ENCODE measurements around the gene TIPRL.

The TIPRL gene

DNA sequence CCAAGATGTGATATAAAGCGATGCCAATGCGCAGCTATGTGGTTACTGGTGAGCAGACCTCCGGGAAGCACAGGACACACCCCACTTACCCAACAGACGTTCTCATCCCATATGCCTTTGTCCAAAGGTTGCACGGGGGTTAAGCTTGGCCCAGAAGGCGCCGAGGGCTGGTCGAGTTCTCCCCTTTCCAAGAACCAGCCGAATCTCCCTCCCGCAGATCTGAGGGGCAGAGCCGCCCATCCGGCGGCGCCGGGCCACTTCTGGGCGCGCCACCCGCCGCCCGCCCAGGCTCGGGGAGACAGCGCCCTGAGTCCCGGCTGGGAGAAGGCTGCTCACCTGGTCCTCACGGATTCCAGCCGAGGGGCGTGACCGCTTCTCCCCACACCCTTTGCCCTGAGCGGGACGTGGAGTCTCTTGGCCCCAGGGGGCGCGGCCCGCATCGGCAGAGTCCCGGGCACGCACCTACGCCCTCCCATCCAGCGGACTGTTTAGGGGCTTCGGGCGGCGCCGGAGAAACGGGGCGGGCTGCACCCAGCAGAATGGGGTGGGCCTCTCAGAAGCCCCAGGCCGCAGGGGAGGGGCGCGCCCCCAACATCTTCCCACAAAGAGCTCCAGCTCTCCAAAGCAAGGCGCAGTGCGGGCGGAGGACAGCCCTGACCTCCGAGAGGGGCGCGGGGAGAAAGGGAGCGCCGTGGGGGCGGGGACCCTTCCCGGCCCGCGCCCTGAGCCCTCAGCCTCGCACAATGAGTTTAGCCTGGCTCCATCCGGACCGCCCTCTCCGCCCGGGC is 42.6 kb upstream of the TIPRL start:
- Mint-ChIP-seq H3K27me3 (ENCODE audit: low read depth) (peaks cover 3% of the 10 kb centered on the region), H3K27ac (peak overlapping the region; percentile 86 to 95 (median 91)), H3K4me3 (peak overlapping the region; percentile 86 to 97 (median 94)), H3K4me1 (peaks cover 43% of the 10 kb centered on the region), H3K9me3 (no peaks in the 10 kb centered on the region), H3K36me3 (ENCODE audit: low read depth) (peaks cover 15% of the 10 kb centered on the region)
- TF ChIP-seq CTCF (IDR thresholded peaks at IDR 0.05; ENCODE audit: unreplicated experiment in 3 of 3), result no peak

DNA sequence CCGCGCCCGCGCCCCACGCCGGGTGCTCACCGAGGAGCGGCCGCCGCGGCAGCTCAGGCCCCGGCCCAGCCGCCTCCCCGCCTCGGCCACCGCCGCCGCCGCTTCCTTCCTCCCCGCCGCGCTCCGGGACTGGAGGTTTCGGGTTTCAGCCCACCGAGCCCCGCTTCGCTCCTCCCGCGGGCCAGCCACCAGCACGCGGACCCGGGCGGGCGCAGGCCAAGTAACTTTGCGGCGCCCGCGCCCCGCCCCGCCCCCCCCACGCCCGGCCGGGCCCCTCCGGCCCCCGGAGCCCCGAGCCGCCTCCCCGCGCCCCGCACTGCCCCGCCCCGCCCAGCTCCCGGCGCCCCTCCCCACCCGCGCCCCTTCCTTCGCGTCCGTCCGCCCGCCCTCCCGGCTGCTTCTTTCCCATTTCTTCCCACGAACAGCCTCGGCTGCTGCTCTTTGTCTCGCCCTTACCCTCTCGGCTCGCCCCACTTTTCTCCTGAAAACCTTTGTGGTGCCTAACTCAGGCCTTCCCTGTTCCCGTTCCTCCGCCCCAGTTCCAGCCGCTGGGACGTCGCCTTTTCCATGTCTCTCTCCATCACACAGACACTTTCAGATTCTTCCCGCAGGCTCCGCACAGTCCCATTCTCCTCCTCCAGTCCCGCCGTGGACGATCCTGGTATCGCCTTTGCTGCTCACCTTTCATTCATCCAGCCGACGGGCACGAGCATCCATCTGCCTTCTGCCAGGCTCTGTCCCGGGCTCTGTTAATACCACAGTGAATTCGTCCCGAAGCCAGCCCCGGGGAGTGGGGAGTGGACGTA is 41.9 kb upstream of the TIPRL start, which contains the start of gene GPR161:
Gene GPR161, minus strand, starts transcription at position 222 of the 806 bp plus-strand sequence. CDS start 32,080 bp downstream, outside the sequence.
- peak within 1 kb of the TSS; percentile 91 to 98 (median 96) for H3K27ac Mint-ChIP-seq
- no peak for TF ChIP-seq CTCF (IDR thresholded peaks at IDR 0.05; ENCODE audit: unreplicated experiment in 3 of 3)
- H3K27me3 Mint-ChIP-seq (ENCODE audit: low read depth), result peaks cover 4% of the 10 kb centered on the region
- H3K9me3 Mint-ChIP-seq, result no peaks in the 10 kb centered on the region
- peak within 1 kb of the TSS; percentile 92 to 97 (median 96) for H3K4me3 Mint-ChIP-seq
- H3K36me3 Mint-ChIP-seq (ENCODE audit: low read depth), result peaks cover 7% of the 10 kb centered on the region
- H3K4me1 Mint-ChIP-seq, result peaks cover 38% of the 10 kb centered on the region

DNA sequence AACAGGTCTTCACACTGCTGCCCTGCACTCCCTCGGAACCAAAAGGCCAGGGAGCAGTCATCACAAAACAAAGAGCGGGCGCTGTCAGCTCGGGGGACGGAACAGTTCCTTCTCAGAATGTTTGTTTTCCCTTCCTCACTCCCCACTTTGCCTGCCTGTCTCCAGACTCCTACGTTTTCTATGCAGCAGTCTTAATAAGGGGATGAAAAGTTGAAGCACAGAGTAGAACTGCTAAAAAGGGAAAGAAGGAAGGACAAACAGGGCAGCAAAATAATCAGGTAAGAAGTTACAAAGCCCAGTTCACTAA is 41.3 kb upstream of the TIPRL start:
- H3K4me1 Mint-ChIP-seq, result peaks cover 38% of the 10 kb centered on the region
- peak overlapping the region; percentile 91 to 98 (median 96) for H3K27ac Mint-ChIP-seq
- no peaks in the 10 kb centered on the region for H3K9me3 Mint-ChIP-seq
- peaks cover 7% of the 10 kb centered on the region for H3K36me3 Mint-ChIP-seq (ENCODE audit: low read depth)
- peak overlapping the region; percentile 92 to 96 (median 94) for H3K4me3 Mint-ChIP-seq
- TF ChIP-seq CTCF (IDR thresholded peaks at IDR 0.05; ENCODE audit: unreplicated experiment in 3 of 3), result no peak
- H3K27me3 Mint-ChIP-seq (ENCODE audit: low read depth), result peaks cover 6% of the 10 kb centered on the region

DNA sequence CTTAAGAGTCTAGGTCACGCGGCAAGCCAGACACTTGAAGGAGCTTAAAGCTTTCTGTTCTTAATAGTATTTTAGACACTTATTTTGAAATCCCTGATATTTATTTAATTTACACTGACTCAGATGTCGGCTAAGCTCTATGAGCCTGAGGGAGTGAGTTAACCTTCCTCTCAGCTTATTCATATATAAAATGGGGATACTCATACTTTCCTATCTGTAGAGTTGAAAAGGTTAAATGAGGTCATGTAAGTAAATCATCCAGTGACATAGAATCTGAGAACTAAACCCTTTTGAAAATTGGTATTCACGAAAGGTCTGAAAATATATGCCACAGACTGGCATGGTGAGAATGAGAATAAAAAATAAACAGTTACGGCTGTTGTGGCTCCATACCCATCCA is 40.6 kb upstream of the TIPRL start:
- Mint-ChIP-seq H3K27me3 (ENCODE audit: low read depth) (peaks cover 6% of the 10 kb centered on the region), H3K9me3 (no peaks in the 10 kb centered on the region), H3K36me3 (ENCODE audit: low read depth) (peaks cover 6% of the 10 kb centered on the region), H3K4me3 (peak overlapping the region; percentile 92 to 96 (median 94)), H3K27ac (peak overlapping the region in 2 of 3 experiments; percentile 29 to 91), H3K4me1 (peaks cover 38% of the 10 kb centered on the region)
- TF ChIP-seq CTCF (IDR thresholded peaks at IDR 0.05; ENCODE audit: unreplicated experiment in 3 of 3), result no peak

DNA sequence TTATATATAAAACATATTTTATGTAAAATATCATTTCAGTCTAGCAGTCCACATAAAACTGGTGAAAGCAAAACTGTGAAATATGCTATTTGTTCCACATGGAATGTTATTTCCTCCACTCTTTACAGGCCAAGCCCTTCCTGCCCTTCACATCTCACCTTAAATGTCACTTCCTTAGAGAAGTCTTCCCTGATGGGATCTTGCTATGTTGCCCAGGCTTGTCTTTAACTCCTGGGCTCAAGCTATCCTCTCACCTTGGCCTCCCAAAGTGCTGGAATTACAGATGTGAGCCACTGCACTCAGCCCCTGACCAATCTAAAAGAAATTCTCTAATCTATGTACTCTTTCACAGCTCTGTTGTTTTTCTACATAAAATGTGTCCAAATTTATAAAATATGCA is 39.7 kb upstream of the TIPRL start:
- H3K36me3 Mint-ChIP-seq (ENCODE audit: low read depth), result peaks cover 3% of the 10 kb centered on the region
- no peaks in the 10 kb centered on the region for H3K9me3 Mint-ChIP-seq
- peaks cover 34% of the 10 kb centered on the region for H3K4me1 Mint-ChIP-seq
- peak overlapping the region; percentile 65 to 80 (median 80) for H3K4me3 Mint-ChIP-seq
- TF ChIP-seq CTCF (IDR thresholded peaks at IDR 0.05; ENCODE audit: unreplicated experiment in 3 of 3), result no peak
- peaks cover 6% of the 10 kb centered on the region for H3K27me3 Mint-ChIP-seq (ENCODE audit: low read depth)
- peak overlapping the region in 1 of 3 experiments; percentile 58 for H3K27ac Mint-ChIP-seq

Measured in nephron (organoid).